ENCODE measurements around the gene COL6A6.

DNA sequence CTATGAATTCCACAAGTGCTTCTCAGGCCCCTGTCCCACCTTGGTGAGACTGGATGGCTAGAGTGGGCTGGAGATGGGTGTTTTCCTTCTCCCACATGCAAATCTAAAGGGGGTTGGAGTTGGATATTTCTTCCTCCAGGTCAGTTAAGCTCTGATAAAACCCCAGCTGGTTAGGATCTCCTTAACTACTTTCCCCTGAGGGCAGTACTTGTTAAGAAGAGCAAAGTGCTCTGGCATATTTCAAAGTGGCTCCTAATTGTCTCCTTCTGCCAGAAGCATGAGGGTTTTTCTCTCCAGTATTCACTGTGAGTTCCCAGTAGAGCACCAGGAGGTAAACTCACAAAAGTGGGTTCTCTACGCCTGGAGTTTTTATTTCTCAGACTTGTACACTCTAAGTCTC, 31.4 kb downstream of the COL6A6 start:
- TF ChIP-seq CTCF (IDR thresholded peaks at IDR 0.05) (no peak), POLR2A (IDR thresholded peaks at IDR 0.05) (no peak)

All from ovary (tissue), 3 donors.